Measurements from ENCODE around the gene EPHB6. TPM values are rescaled to one million over a fixed set of nuclear protein-coding genes. Genes with fewer than 3 reads are reported as not detected.

The EPHB6 gene
- total RNA-seq, 2 experiments from 2014 or later: 50.7 to 55.8 TPM

GRCh38 chr7:142873871-142874270 is 19.0 kb downstream of the EPHB6 start:
- H3K4me3 Mint-ChIP-seq: no peak overlapping the region
- DNase-seq (no peak), ATAC-seq (ENCODE audit: poor library complexity) (no peak)
- H3K27me3 Mint-ChIP-seq: no peaks in the 10 kb centered on the region
- no peaks in the 10 kb centered on the region for H3K27me3 ChIP-seq (ENCODE audit: control insufficient read depth in 1 of 2, insufficient read depth in 2 of 2, low read length in 2 of 2)
- no peak overlapping the region for H3K4me3 ChIP-seq (ENCODE audit: low read length)
- peak overlapping the region; percentile 47 for H3K27ac Mint-ChIP-seq
- POLR2A ChIA-PET: interaction anchor here (0.6 to 1.4 kb wide), 2 partner anchors 9 to 34 kb away, joined by 3 to 4 read pairs; no protein-coding TSS in a partner anchor
- CTCF ChIA-PET: interaction anchor here (1.2 to 1.8 kb wide), 2 partner anchors 19 to 127 kb away, joined by 3 read pairs; partner anchors contain the start of gene EPHB6
- no peaks in the 10 kb centered on the region for H3K4me1 ChIP-seq (ENCODE audit: insufficient read depth, low read length)
- no peaks in the 10 kb centered on the region for H3K9me3 Mint-ChIP-seq
- no peak overlapping the region for H3K27ac ChIP-seq (ENCODE audit: low read depth in 1 of 2, low read length in 2 of 2)
- H3K4me1 Mint-ChIP-seq (ENCODE audit: low read depth): no peaks in the 10 kb centered on the region
- peaks cover 29% of the 10 kb centered on the region for H3K36me3 Mint-ChIP-seq (ENCODE audit: low read depth)
- H3K36me3 ChIP-seq (ENCODE audit: insufficient read depth, low read length): peaks cover 10% of the 10 kb centered on the region
- intact Hi-C loops (cut with DNase I, micrococcal nuclease): no loop called here
- no peak for TF ChIP-seq CTCF (IDR thresholded peaks at IDR 0.05)
- peaks cover 0 to 4% of the 10 kb centered on the region in 2 experiments for H3K9me3 ChIP-seq (ENCODE audit: control insufficient read depth in 1 of 2, insufficient read depth in 1 of 2, low read length in 2 of 2)

DNA sequence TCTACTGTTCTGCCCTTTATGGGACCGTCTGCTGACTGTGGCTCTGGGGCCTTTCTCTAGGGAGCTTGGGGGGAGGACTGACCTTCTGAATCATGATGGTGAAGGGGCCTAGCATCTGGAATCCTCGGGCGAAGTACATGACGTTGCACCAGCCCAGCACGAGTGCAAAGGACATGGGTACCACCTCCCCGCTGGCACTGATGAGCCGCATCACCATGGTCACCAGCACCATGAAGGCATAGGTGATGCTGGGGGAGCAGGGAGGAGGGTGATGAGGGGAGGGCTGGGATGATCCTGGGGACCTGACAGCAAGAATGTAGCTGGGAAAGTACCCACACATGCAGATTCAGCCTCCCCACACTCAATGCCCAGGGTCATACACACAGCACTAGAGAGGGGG is 19.5 kb downstream of the EPHB6 start:
- no peaks in the 10 kb centered on the region for H3K27me3 Mint-ChIP-seq
- intact Hi-C loops (cut with DNase I, micrococcal nuclease): no loop called here
- H3K9me3 ChIP-seq (ENCODE audit: control insufficient read depth in 1 of 2, insufficient read depth in 1 of 2, low read length in 2 of 2): peaks cover 0 to 4% of the 10 kb centered on the region in 2 experiments
- H3K9me3 Mint-ChIP-seq: no peaks in the 10 kb centered on the region
- TF ChIP-seq CTCF (IDR thresholded peaks at IDR 0.05): no peak
- peaks cover 10% of the 10 kb centered on the region for H3K36me3 ChIP-seq (ENCODE audit: insufficient read depth, low read length)
- POLR2A ChIA-PET: no interaction called here
- H3K27ac Mint-ChIP-seq: no peak overlapping the region
- no peaks in the 10 kb centered on the region for H3K27me3 ChIP-seq (ENCODE audit: control insufficient read depth in 1 of 2, insufficient read depth in 2 of 2, low read length in 2 of 2)
- no peak overlapping the region for H3K27ac ChIP-seq (ENCODE audit: low read depth in 1 of 2, low read length in 2 of 2)
- no peaks in the 10 kb centered on the region for H3K4me1 ChIP-seq (ENCODE audit: insufficient read depth, low read length)
- CTCF ChIA-PET: interaction anchor here (1.8 kb wide), 1 partner anchor 19 kb away, joined by 3 read pairs; the partner anchor contains the start of gene EPHB6
- peaks cover 23% of the 10 kb centered on the region for H3K36me3 Mint-ChIP-seq (ENCODE audit: low read depth)
- DNase-seq (no peak), ATAC-seq (ENCODE audit: poor library complexity) (no peak)
- H3K4me3 ChIP-seq (ENCODE audit: low read length): no peak overlapping the region
- no peaks in the 10 kb centered on the region for H3K4me1 Mint-ChIP-seq (ENCODE audit: low read depth)
- H3K4me3 Mint-ChIP-seq: no peak overlapping the region

- Mint-ChIP-seq H3K4me1 (ENCODE audit: low read depth) (no peaks in the 10 kb centered on the region), H3K36me3 (ENCODE audit: low read depth) (peaks cover 19% of the 10 kb centered on the region), H3K27ac (no peak overlapping the region), H3K9me3 (no peaks in the 10 kb centered on the region), H3K27me3 (peaks cover 4% of the 10 kb centered on the region), H3K4me3 (no peak overlapping the region)
- DNase-seq (no peak), ATAC-seq (ENCODE audit: poor library complexity) (no peak)
- no peak for TF ChIP-seq CTCF (IDR thresholded peaks at IDR 0.05)
- H3K4me3 ChIP-seq (ENCODE audit: low read length): no peak overlapping the region
- no peaks in the 10 kb centered on the region for H3K27me3 ChIP-seq (ENCODE audit: control insufficient read depth in 1 of 2, insufficient read depth in 2 of 2, low read length in 2 of 2)
- H3K27ac ChIP-seq (ENCODE audit: low read depth in 1 of 2, low read length in 2 of 2): no peak overlapping the region
- intact Hi-C loops (cut with DNase I, micrococcal nuclease): no loop called here
- peaks cover 7% of the 10 kb centered on the region for H3K36me3 ChIP-seq (ENCODE audit: insufficient read depth, low read length)
- peaks cover 0 to 4% of the 10 kb centered on the region in 2 experiments for H3K9me3 ChIP-seq (ENCODE audit: control insufficient read depth in 1 of 2, insufficient read depth in 1 of 2, low read length in 2 of 2)
- ChIA-PET POLR2A (no interaction called here), CTCF (interaction anchor here (1.8 kb wide), 1 partner anchor 20 kb away, joined by 3 read pairs; the partner anchor contains the start of gene EPHB6)
- no peaks in the 10 kb centered on the region for H3K4me1 ChIP-seq (ENCODE audit: insufficient read depth, low read length)
Measured at GRCh38 chr7:142874837-142875236, 20.0 kb downstream of the EPHB6 start.

Measured in CD4-positive, alpha-beta T cell (primary cell).